SHP77 treated with DMSO at 0.1 percent for 48 hours (cell line): ENCODE results near the gene OXCT1.
"Not testable (repeated sequence)": the region's sequence is repeated elsewhere in the genome, so short reads cannot be mapped to it uniquely, and the experiment has no call there.

Source experiments
- DNase-seq: peaks from one replicate; lab custom pipeline; 2025; lab: John Stamatoyannopoulos, UW

The OXCT1 gene

DNA sequence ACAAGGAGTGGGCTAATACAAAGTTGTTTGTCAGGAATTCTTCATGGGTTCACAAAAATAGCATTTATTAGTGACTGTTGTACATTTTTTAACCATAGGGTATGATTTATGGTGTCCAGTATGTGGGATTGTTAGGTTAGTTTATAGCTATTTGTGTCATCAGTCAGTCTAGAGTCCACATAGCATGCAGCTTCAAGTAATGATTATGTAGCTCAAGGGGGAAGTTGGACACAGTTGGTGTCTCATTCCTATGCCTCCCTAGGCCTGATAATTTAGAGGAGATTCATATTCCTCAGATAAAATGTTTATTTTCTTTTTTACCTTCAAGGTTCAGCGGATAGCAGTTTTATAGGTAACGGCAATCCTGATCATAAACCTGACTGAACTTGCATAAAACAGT lies 153.8 kb downstream of the OXCT1 start:
- no peak for DNase-seq

DNA sequence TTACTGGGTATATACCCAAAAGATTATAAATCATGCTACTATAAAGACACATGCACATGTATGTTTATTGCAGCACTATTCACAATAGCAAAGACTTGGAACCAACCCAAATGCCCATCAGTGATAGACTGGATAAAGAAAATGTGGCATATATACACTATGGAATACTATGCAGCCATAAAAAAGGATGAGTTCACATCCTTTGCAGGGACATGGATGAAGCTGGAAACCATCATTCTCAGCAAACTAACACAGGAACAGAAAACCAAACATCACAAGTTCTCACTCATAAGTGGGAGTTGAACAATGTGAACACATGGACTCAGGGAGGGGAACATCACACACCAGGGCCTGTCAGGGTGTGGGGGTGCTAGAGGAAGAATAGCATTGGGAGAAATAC lies 155.8 kb downstream of the OXCT1 start:
- not testable (repeated sequence) for DNase-seq

DNA sequence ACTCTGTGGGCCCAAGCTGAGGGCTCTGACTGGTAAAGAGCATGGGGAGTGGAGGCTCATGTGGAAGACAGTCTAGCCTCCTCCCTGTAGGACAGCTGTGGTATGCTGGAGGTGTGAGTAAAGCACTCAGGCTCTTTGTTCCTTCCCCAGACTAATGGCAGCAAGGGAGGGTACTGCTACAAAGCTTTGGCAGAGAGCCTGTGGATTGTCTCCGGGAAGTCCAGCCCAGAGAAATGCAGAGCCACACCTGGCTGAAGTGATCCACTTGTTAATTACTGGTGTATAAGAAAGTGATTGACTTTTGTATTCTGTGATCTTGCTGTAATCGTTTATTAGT lies 161.7 kb downstream of the OXCT1 start:
- DNase-seq = no peak

DNA sequence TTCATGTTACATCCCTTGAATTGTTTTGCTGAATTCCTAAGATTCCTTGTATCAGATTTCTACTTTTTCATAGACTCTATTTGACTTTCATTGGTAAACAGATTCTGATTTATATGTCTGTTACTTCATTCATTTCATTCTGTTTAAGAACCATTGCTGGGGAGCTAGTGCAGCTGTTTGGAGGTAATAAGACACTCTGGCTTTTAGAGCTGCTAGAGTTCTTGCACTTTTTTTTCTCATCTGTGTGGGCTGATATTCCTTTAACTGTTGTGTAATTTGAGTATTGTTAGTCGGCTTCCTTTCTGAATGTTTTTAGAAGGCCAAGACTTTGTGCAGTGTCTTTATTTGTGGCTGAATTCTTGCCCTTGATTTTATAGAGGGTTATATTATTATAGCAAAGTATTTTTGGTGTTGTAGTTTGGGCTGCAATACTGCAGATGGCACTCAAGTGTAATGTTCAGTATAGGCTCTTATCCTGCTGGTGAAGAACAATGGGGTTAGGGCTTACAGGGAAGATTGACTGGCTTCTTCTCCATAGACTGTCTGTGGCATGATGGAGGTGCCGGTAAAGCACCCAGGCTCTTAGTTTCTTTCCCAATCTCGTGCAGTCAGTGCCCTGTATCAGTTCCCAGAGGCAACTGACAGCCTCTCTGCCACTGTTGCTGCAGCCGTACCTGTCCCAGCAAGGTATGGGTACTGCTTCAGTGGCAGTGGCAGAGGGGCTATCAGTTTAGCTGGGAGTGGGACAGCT lies 162.2 kb downstream of the OXCT1 start:
- peak; percentile 64 for DNase-seq

DNA sequence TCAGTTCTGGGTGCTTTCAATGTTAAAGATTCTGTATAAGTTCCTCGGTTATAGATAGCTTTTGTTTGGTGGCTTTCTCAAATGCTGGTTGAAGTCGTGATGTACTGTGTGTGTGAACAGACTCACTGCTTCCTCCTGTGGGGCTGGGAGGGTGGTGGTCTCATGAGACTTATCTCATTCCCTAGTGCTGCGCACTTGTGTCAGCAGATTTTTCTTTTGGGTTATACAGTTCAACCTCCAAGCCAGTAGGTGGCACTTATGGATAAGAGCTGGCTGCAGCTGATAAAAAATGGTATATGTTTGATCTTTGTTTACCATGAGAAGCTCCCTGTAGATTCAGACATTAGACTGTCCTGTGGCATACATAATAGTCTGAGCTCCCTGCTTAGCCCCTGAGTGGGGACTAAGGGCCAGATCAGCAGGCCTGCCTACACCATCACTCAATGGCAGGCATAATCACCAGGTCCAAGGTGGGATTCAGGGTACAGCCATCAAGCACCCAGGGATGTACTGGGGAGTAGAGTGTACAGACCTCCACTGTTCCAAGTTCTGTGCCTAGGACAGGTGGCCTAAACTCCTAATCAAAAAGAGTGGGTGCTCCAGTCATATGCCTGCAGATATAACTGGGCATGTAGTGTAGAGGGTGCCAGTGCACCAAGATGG lies 174.2 kb downstream of the OXCT1 start:
- DNase-seq = no peak

DNA sequence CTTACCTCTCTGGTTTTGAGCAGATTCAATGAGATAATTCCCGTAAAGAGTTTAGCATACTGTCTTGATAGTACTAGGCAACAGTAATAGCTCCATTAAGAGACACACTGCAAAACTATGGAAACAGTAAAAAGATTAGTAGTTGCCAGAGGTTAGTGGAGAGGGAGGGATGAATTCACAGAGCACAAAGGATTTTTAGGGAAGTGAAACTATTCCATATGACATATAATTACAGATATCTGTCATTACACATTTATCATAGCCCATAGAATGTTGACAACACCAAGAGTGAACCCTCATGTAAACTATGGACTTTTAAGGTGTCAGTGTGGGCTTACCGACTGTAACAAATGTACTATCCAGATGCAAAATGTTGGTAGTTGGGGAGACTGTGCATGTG lies 183.5 kb downstream of the OXCT1 start:
- DNase-seq = no peak

DNA sequence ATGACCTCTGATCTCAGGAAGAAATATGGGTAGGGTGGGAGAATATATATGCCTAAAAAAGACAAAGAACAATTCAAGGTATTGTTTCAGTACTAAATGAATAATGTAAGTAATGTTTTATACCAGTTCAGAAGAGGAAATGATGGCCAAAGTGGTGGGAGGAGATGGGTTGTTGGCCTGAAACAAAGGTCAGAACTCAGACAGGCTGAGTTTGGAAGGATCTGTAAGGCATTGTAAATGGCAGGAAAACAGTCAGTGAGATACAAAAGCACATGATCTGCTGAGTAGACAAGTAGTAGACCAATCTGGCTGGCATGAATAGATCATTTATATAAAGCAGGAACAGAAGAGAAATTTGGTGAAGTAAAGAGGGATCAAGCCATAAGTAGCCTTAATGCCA lies 184.0 kb downstream of the OXCT1 start:
- DNase-seq = no peak

DNA sequence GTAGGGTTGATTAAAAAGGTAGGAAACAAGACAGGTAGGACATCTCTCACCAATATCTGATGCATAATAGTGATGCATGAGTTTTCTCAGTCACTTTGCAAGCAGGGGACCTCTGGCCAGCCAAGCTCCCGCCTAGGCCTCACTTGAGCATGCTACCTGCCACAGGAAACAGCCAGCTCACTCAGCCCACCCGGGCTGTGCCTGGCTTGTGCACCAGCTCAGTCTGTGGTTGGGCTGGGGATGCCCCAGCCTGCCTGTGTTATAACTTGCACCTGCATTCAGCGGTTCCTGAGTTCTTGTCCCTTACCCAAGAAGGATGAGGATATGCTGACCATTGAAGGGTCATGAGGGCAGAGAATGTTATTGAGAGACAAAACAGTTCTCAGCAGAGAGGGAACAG lies 187.0 kb downstream of the OXCT1 start:
- no peak for DNase-seq

DNA sequence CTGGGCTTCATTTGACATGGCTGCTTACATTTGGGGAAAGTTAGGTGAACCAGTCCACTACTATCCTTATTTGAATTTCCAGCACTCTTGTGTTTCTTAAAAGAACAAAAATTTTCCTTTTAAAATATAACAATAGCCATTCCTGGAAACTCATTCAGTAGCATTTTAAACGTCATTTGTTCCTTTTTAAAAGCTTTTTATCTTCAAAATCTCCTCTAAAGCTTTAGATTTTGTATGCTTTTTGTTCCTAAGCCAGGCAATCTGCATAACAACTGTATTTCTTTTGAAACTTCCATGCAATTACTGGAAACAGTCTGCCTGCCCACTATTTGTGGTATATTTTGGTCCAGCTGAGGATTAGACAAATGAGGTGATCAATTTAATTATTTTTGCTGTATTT lies 187.6 kb downstream of the OXCT1 start:
- no peak for DNase-seq

DNA sequence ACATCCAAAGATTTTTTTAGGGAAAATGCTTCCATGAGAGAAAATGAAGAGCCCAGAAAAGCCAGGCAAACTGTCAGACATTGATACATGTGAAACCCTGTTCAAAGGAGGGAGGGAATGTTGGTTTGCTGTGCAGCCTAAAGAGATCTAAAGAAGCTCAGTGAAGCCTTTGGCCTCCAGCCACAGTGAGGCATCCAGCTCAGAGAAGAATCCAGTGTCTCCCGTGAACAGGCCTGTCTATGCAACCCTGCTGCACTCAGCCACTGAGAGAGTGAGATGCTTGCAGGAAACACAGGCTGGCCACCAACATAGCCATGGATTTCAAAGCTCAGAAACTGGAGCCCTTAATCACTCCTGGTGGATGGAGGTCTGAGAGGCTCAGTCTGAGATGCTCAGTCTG lies 188.4 kb downstream of the OXCT1 start:
- no peak for DNase-seq
